ENCODE measurements around the gene SLFN11. TPM values are rescaled to one million over a fixed set of nuclear protein-coding genes. Genes with fewer than 3 reads are reported as not detected.
A peak's percentile ranks its signal among the peaks of the same experiment; 100 is the strongest.

SLFN11 gene
- total RNA-seq, 4 donors from 2014 or later: 3.6 to 73.4 (median 5.6) TPM

GRCh38 chr17:35377706-35378105, 4.3 kb upstream of the SLFN11 start:
- Histone ChIP-seq H3K27me3 (no peaks in the 10 kb centered on the region), H3K36me3 (no peaks in the 10 kb centered on the region), H3K9me3 (no peaks in the 10 kb centered on the region), H3K27ac (no peak overlapping the region), H3K4me3 (no peak overlapping the region), H3K4me1 (no peaks in the 10 kb centered on the region)
- TF ChIP-seq, protein P1, sequence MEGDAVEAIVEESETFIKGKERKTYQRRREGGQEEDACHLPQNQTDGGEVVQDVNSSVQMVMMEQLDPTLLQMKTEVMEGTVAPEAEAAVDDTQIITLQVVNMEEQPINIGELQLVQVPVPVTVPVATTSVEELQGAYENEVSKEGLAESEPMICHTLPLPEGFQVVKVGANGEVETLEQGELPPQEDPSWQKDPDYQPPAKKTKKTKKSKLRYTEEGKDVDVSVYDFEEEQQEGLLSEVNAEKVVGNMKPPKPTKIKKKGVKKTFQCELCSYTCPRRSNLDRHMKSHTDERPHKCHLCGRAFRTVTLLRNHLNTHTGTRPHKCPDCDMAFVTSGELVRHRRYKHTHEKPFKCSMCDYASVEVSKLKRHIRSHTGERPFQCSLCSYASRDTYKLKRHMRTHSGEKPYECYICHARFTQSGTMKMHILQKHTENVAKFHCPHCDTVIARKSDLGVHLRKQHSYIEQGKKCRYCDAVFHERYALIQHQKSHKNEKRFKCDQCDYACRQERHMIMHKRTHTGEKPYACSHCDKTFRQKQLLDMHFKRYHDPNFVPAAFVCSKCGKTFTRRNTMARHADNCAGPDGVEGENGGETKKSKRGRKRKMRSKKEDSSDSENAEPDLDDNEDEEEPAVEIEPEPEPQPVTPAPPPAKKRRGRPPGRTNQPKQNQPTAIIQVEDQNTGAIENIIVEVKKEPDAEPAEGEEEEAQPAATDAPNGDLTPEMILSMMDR (IDR thresholded peaks at IDR 0.05): no peak
- no peak for TF ChIP-seq POLR2A (IDR thresholded peaks at IDR 0.05)
- no peak for DNase-seq

GRCh38 chr17:35377068-35377467, 3.6 kb upstream of the SLFN11 start:
- H3K9me3 ChIP-seq: no peaks in the 10 kb centered on the region
- no peak overlapping the region for H3K4me3 ChIP-seq
- no peaks in the 10 kb centered on the region for H3K36me3 ChIP-seq
- no peak for DNase-seq
- H3K27ac ChIP-seq: no peak overlapping the region
- no peak for TF ChIP-seq POLR2A (IDR thresholded peaks at IDR 0.05)
- TF ChIP-seq, protein P1 (IDR thresholded peaks at IDR 0.05): no peak
- no peaks in the 10 kb centered on the region for H3K4me1 ChIP-seq
- no peaks in the 10 kb centered on the region for H3K27me3 ChIP-seq

GRCh38 chr17:35376245-35376644, 2.8 kb upstream of the SLFN11 start:
- no peak for DNase-seq
- TF ChIP-seq, protein P1 (IDR thresholded peaks at IDR 0.05): no peak
- no peak for TF ChIP-seq POLR2A (IDR thresholded peaks at IDR 0.05)
- no peak overlapping the region for H3K4me3 ChIP-seq
- no peaks in the 10 kb centered on the region for H3K36me3 ChIP-seq
- H3K27me3 ChIP-seq: no peaks in the 10 kb centered on the region
- no peaks in the 10 kb centered on the region for H3K9me3 ChIP-seq
- peak overlapping the region in 2 of 4 donors; percentile 9 to 91 for H3K27ac ChIP-seq
- H3K4me1 ChIP-seq: no peaks in the 10 kb centered on the region

DNA sequence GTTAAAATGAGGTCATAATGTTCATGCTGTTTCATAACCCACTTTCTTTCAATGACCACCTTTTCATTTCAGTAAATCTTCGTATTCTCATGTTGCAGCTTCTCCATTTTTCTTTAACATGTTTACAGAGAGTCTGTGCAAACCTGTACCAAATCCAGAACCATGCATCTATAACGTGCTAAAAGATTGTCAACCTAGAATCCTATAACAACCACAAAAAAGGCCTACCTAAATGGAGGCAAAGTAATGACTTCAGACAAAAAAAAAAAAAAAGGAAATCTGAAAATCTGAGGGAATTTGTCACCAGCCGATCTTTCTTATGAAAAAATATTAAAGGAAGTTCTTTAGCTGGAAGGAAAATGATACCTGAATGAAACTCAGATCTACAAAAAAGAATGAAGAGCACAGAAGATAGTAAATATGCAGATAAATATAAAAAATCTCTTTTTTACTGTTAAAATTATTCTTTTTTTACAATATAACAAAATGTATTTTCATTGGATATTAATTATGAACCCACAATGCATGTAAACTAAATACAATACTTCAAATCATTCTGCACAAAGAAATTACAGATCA, 1.4 kb upstream of the SLFN11 start:
- no peaks in the 10 kb centered on the region for H3K4me1 ChIP-seq
- H3K36me3 ChIP-seq: no peaks in the 10 kb centered on the region
- no peak for DNase-seq
- H3K9me3 ChIP-seq: no peaks in the 10 kb centered on the region
- no peak for TF ChIP-seq POLR2A (IDR thresholded peaks at IDR 0.05)
- TF ChIP-seq, protein P1 (IDR thresholded peaks at IDR 0.05): no peak
- peak overlapping the region; percentile 91 to 97 (median 96) for H3K27ac ChIP-seq
- no peaks in the 10 kb centered on the region for H3K27me3 ChIP-seq
- H3K4me3 ChIP-seq: peak overlapping the region; percentile 65 to 80 (median 68)

DNA sequence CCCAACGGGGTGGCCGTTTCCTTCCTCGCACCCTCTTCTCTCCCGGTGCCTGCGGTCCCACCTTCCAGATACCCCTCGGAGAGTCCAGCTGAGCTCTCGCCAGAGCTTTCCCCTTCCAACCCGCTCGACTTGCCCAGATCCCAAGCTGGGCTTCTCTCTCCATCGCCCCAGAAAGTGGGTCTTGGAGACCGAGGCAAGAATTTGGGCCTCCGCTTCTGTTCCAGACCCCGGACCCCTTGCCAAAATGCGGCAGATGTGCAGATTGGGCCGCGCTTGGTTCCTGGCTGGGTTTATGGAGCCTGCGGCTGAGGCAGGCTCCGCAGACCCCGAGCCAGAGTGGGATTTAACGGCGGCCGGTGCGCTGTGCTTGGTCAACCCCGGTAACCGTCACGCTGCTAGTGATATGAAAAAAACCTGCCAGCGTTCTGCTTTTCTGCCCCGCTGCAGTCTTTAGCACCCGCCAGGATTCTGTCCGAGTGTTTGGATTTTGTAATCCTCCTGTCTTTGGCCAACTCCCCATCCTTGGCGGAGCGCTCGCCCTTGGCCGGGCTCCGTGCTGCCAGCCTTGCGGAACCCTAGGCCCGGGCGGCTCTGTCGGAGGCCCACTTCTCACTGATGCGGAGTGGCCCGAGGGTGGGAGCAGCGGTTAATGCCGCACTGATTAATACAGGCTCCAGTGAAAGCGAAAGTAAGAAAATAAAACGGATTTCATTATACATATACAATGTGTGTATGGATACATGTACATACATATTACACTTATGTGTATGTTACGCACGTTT, 754 bp upstream of the SLFN11 start:
- no peak for TF ChIP-seq POLR2A (IDR thresholded peaks at IDR 0.05)
- TF ChIP-seq, protein P1 (IDR thresholded peaks at IDR 0.05): no peak
- Histone ChIP-seq H3K9me3 (no peaks in the 10 kb centered on the region), H3K4me3 (peak overlapping the region; percentile 65 to 80 (median 68)), H3K27me3 (no peaks in the 10 kb centered on the region), H3K4me1 (no peaks in the 10 kb centered on the region), H3K36me3 (no peaks in the 10 kb centered on the region), H3K27ac (peak overlapping the region; percentile 91 to 97 (median 96))
- peak; percentile 64 to 74 (median 67) for DNase-seq

All from Peyer's patch (tissue), 4 donors.